HepG2 (cell line): ENCODE results near the gene SOS2. TPM values are rescaled to one million over a fixed set of nuclear protein-coding genes. Genes with fewer than 3 reads are reported as not detected.
A peak's percentile ranks its signal among the peaks of the same experiment; 100 is the strongest.

ENCODE experiments used
- ATAC-seq: fragments of 200-7000 bp; cut with Tn5 transposase; 3 replicates; pipeline ENCODE4 v1.9.1; 2020; ENCODE audit warnings: mild to moderate bottlenecking, moderate library complexity
- BruUV-seq: library from RNA; stranded (reverse); fragments of 400-500 nt; replicated peaks from 2 replicates; lab custom pipeline; 2021; lab: Mats Ljungman, UMichigan
- CTCF ChIA-PET: fragments of 300-600 bp; formaldehyde crosslinking; extraction: SDS; loops from one replicate; lab custom pipeline; 2021; ENCODE audit warnings: low total read pairs, inconsistent platforms, low intra/inter-chr PET ratio; lab: Yijun Ruan, JAX
- POLR2A ChIA-PET: fragments of 350-600 bp; sonication (Branson Sonifier 250); formaldehyde crosslinking; loops from one replicate; lab custom pipeline; 2020; ENCODE audit warnings: antibody characterized with exemption, inconsistent platforms; lab: Yijun Ruan, JAX
- DNase-seq: peaks from one replicate; pipeline ENCODE4 v3.0.0-alpha.2; 2015; ENCODE audit warnings: low spot score
- FAIRE-seq: peaks from 3 replicates; lab custom pipeline; 2011; peaks lifted over from hg19 to GRCh38; lab: Jason Lieb, UNC
- H2AFZ ChIP-seq: one replicate; pipeline ENCODE4 v1.6.1; 2011; ENCODE audit warnings: low read length, inconsistent platforms
- H3K27ac ChIP-seq: fragments of 300-600 bp; 3 replicates; pipeline ENCODE4 v1.8.0; 2011; ENCODE audit warnings: mixed run types, mild to moderate bottlenecking, mixed read lengths, low read length, inconsistent platforms; ENCODE audit not compliant: insufficient read depth; ENCODE audit errors: extremely low read length
- H3K27me3 ChIP-seq, 2 experiments: fragments of 200-600 bp in 1 of 2; 2 replicates in 1 of 2; 3 replicates in 1 of 2; pipeline versions ENCODE4 v1.6.0 to v1.8.0; 2011; ENCODE audit warnings: low read length in 2 of 2, mild to moderate bottlenecking in 2 of 2, moderate library complexity in 2 of 2, inconsistent platforms in 1 of 2; ENCODE audit not compliant: insufficient read depth in 2 of 2, control insufficient read depth in 1 of 2
- H3K36me3 ChIP-seq, 2 experiments: fragments of 200-600 bp in 1 of 2; replicated peaks in 1 of 2; 2 replicates in 1 of 2; 3 replicates in 1 of 2; pipeline versions ENCODE4 v1.5.1 to v1.8.0; 2011; ENCODE audit warnings: low read length in 2 of 2, inconsistent platforms in 1 of 2; ENCODE audit not compliant: insufficient read depth in 2 of 2, control insufficient read depth in 1 of 2
- H3K4me1 ChIP-seq: 2 replicates; pipeline ENCODE4 v1.5.1; 2012; ENCODE audit warnings: low read length, inconsistent platforms; ENCODE audit not compliant: insufficient read depth
- H3K4me2 ChIP-seq: 2 replicates; pipeline ENCODE4 v1.6.0; 2011; ENCODE audit warnings: low read depth, low read length, inconsistent platforms
- H3K4me3 ChIP-seq, 3 experiments: fragments of 200-600 bp in 1 of 3; sonication (generic), shearing (Covaris generic) in 1 of 3; replicated peaks in 1 of 3; 2 replicates each; pipeline ENCODE4 v1.5.1; 2011 to 2016; ENCODE audit warnings: low read length in 3 of 3, inconsistent platforms in 2 of 3, low read depth in 2 of 3, mild to moderate bottlenecking in 2 of 3, control low read depth in 1 of 3, mixed read lengths in 1 of 3; ENCODE audit not compliant: insufficient read depth in 1 of 3
- H3K79me2 ChIP-seq: one replicate; pipeline ENCODE4 v1.6.1; 2011; ENCODE audit warnings: low read length, inconsistent platforms; ENCODE audit not compliant: insufficient read depth
- H3K9ac ChIP-seq: 2 replicates; pipeline ENCODE4 v1.6.0; 2011; ENCODE audit warnings: mild to moderate bottlenecking, low read depth, low read length, inconsistent platforms; ENCODE audit not compliant: insufficient read depth
- H3K9me3 ChIP-seq: 2 replicates; pipeline ENCODE4 v1.5.1; 2012; ENCODE audit warnings: mild to moderate bottlenecking, low read length
- H4K20me1 ChIP-seq: 2 replicates; pipeline ENCODE4 v1.6.0; 2011; ENCODE audit warnings: inconsistent platforms, mild to moderate bottlenecking, low read length, moderate library complexity; ENCODE audit not compliant: insufficient read depth
- AFF4 ChIP-seq: sonication (generic); formaldehyde crosslinking; IDR thresholded peaks from 2 replicates; pipeline ENCODE4 v1.4.0; 2020; ENCODE audit warnings: missing genetic modification reagents
- NBN ChIP-seq: fragments of 450-650 bp; conservative IDR thresholded peaks from 2 replicates; pipeline ENCODE4 v1.6.1; 2017
- ZNF3 ChIP-seq: IDR thresholded peaks from 2 replicates; pipeline ENCODE4 v1.7.0; 2017; ENCODE audit warnings: inconsistent platforms
- ZNF44 ChIP-seq: sonication (generic); formaldehyde crosslinking; IDR thresholded peaks from 2 replicates; pipeline ENCODE4 v1.5.1; 2020; ENCODE audit warnings: mild to moderate bottlenecking, missing genetic modification reagents
- ZNF510 ChIP-seq: sonication (generic); formaldehyde crosslinking; IDR thresholded peaks from 2 replicates; pipeline ENCODE4 v1.4.0; 2020; ENCODE audit warnings: low read depth, mild to moderate bottlenecking, missing genetic modification reagents
- WGBS: methylation state at CpG from one replicate; pipeline ENCODE4 v1.1.6; 2017; ENCODE audit warnings: low lambda C conversion rate; 5-methylcytosine and 5-hydroxymethylcytosine counted together
- in situ Hi-C: cut with HindIII; loops from 2 replicates; pipeline ENCODE4 v1.10.0; 2017; ENCODE audit warnings: low pct_unique_long_range_greater_than_20kb; ENCODE audit not compliant: extremely low pct_ligation_motif_present
- intact Hi-C: fragments of 100-400 bp; cut with micrococcal nuclease; formaldehyde crosslinking; loops from one replicate; pipeline ENCODE4 v1.10.0; 2022; ENCODE audit not compliant: unreplicated experiment
- polyA plus RNA-seq, 8 experiments: library from polyadenylated mRNA; depleted of rRNA in 3 of 8; stranded (reverse) in 7 of 8; unstranded in 1 of 8; fragments of >200 nt; fragmentation: Illumina TruSeq in 4 of 8; extraction: Trizol in 4 of 8; gene quantifications; 2 replicates each; pipeline versions ENCODE4 v1.2.1 to v1.2.3, GENCODE V29; 2011 to 2016; ENCODE audit warnings: low read depth in 4 of 8, missing spikeins in 1 of 8, mixed read lengths in 1 of 8; ENCODE audit not compliant: insufficient read depth in 1 of 8
- total RNA-seq, 5 experiments: library from RNA; depleted of rRNA; stranded (reverse); fragments of >200 nt; fragmentation: Illumina TruSeq; extraction: Trizol; gene quantifications; 2 replicates each; pipeline ENCODE4 v1.2.3, GENCODE V29; 2016; ENCODE audit warnings: low read depth in 1 of 5

Gene SOS2
- total and polyA plus RNA-seq, 2 of the 13 experiments (the other 11 are each of a cell fraction or from before 2014, with no cell fraction given), result 9.3 to 12.1 TPM

- ATAC-seq (no peak), FAIRE-seq (no peak), DNase-seq (no peak)
- no TSS peak for BruUV-seq
- Histone ChIP-seq H2AFZ (no peak overlapping the region), H3K27me3 (no peaks in the 10 kb centered on the region), H3K4me3 (no peak overlapping the region), H4K20me1 (no peaks in the 10 kb centered on the region), H3K4me1 (peaks cover 47% of the 10 kb centered on the region), H3K27ac (no peak overlapping the region), H3K9me3 (no peaks in the 10 kb centered on the region), H3K4me2 (no peak overlapping the region), H3K36me3 (no peaks in the 10 kb centered on the region), H3K9ac (no peak overlapping the region), H3K79me2 (peaks cover 60% of the 10 kb centered on the region)
- ChIA-PET POLR2A (interaction anchor here (1.5 kb wide), 1 partner anchor 84 kb away, joined by 4 read pairs; the partner anchor contains the start of gene DMAC2L), CTCF (no interaction called here)
- WGBS, result 100% methylated on average over 2 of the region's 2 CpGs
- TF ChIP-seq ZNF44 (CRISPR knock-in tag) (no peak), ZNF510 (peak; percentile 28; the same call in 1 of the 2 replicates), NBN (no peak), ZNF3 (CRISPR knock-in tag) (no peak), AFF4 (CRISPR knock-in tag) (no peak)
- intact Hi-C loops (loop anchor here (10.0 kb wide), 1 partner anchor 364 kb away; no protein-coding TSS in a partner anchor), in situ Hi-C loops (loop anchor here (25.0 kb wide), 1 partner anchor 366 kb away; the partner anchor contains the start of gene NEMF)
Measured at GRCh38 chr14:50228313-50228712, 3.1 kb downstream of the SOS2 start.
